ENCODE measurements around the gene TSR2.

The TSR2 gene, protein sequence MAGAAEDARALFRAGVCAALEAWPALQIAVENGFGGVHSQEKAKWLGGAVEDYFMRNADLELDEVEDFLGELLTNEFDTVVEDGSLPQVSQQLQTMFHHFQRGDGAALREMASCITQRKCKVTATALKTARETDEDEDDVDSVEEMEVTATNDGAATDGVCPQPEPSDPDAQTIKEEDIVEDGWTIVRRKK

DNA sequence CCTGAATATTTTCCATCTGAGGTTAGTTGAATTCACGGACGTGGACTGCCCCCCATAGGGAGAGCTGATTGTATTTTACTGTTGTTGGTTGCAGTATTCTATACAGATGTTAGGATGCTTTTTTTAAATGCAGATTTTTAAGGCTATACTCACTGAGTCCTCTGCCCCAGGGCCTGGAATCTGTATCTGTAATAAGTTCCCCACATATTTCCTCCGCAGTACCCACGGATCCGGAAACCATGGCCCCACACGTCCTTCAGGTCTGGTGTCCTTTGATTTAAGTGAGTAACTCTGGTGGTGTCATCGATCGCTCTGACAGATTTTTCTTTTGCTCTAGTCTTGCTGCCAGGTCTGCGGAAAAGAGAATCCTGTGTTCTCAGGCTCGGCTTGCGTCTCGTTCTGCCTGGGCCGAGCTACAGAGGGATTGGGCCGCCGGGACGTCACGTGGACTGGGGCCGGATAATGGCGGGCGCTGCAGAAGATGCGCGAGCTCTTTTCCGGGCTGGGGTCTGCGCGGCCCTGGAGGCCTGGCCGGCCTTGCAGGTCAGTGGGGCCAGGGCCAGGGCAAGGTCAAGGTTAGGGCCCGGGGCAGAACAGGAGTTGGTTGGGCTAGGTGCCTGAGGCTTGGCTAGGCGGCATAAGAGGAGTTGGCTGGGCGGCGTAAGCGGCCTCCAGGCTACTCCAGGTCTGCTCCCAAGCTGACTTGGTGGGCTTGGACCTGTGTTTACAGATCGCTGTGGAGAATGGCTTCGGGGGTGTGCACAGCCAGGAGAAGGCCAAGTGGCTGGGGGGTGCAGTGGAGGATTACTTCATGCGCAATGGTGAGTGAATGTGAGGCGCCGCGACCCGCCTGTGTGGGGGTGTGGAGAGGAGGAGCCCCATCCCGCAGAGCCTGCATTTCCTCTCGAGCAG is at the start of gene TSR2:
TSS of gene TSR2 (plus strand) at position 445 of the 912 bp plus-strand sequence. CDS start at position 463, 18 bp downstream.
- peak; percentile 35 to 58 (median 50) for DNase-seq (ENCODE audit: low read depth in 4 of 4, low spot score in 1 of 4)

DNA sequence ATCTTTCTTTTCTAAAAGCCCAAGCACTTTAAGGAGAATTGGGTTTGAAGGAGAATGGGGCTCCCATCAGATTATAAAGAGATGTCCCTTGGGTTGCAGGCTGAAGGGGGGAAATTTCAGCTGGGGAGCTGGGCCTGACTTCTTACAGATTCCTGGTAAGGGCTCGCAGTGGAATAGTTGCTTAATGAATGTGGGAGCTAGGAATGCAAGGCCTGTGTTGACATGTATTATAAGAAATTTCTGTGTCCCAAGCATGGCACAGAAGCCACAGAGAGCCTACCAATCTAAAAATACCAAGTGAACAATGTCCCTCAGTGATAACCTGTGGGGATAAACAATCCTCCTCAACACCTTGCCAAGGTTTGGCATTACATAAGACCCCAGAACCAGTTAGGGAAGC is 43.1 kb upstream of the TSR2 start:
- no peak for DNase-seq (ENCODE audit: low read depth in 4 of 4, low spot score in 1 of 4)

DNA sequence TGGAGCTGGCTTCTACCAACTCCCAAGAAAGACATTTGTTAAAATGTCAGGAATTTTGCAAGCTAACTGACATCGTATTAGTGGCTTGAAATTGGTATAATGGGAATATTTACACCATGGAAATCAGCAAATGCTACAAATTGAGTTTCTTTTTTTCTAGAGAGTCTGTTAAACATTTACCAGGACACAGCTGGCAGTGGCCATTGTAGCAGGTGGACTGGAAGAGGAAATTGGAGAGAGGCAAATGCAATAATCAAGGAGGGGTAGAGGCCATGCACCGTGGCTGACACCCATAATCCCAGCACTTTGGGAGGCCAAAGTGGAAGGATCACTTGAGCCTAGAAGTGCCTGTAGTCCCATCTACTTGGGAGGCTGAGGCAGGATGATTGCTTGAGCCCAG is 32.9 kb upstream of the TSR2 start:
- DNase-seq (ENCODE audit: low read depth in 4 of 4, low spot score in 1 of 4) = no peak

DNA sequence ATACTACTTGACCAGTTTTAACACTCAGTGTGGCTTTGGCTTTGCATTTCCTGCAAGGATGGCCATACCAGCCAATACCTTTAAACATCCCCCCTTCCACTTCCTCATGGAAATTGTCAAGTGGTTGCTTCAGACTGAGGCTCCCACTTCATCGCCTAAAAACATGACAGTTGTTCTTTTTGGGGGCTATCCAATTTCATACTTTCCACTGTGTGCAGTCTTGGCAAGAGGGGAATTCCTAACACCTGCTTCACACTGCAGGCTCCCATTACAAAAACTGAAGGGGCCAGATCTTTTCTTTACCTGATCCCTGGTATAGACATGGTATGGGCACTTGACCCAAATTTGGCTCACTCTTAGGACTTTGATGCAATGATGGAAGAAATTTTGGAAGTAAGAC is 28.5 kb upstream of the TSR2 start:
- DNase-seq (ENCODE audit: low read depth in 4 of 4, low spot score in 1 of 4) = no peak

DNA sequence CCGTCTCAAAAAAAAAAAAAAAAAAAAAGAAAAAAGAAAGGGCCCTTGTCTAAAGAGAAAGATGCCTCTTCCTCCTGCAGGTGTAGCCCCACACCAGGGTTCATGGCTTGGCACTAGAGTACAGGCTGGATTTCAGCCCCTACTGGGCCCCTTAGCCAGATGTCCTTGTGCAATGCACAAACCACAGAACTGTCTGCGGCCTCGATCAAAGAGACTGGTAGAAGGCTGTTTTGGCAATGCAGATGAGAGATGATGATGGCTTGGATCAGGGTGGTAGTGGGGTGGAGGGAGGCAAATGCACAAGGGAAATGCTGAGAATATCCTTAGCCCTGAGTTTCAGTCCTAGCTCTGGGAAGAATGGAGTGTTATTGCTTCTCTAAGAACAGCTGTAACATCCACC is 26.5 kb upstream of the TSR2 start:
- no peak for DNase-seq (ENCODE audit: low read depth in 4 of 4, low spot score in 1 of 4)

DNA sequence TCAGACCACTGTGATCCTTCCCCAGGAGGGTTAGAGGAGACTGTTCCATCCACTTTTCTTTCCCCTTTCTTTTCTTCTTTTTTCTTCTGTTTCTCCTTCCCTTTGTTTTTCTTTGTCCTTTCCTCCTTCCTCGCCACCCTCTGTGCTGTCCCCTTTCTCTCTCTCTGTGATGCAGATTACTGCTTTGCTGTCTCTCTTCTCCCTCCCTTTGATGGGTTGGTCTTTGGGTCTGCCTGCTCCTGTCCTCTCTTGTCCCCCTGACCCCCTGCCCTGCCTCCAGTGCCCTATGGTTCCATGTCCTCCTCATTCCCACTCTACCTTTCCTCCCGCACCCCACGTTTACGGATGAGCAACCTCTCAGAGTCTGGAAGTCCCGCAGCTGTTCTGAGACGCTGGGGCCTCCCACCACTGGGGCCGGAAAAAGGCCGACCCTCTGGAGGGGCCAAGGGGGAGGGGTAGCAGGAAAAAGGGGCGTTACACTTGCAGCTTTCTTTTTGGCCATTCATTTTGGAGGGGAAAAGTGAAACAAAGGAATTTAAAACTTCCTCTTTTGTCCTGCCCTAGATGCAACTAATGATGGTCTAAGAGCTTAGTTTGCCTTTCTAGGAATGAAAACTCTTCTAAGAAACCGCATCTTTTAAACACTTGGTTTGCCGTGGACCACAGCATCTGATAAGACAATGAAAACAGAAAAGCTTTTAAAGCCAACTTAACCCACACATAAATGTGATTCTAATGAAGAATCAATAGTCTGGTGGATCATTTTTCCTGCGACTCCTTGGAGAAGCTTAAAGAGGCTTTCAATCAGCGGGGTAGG is 24.5 kb upstream of the TSR2 start:
- no peak for DNase-seq (ENCODE audit: low read depth in 4 of 4, low spot score in 1 of 4)

DNA sequence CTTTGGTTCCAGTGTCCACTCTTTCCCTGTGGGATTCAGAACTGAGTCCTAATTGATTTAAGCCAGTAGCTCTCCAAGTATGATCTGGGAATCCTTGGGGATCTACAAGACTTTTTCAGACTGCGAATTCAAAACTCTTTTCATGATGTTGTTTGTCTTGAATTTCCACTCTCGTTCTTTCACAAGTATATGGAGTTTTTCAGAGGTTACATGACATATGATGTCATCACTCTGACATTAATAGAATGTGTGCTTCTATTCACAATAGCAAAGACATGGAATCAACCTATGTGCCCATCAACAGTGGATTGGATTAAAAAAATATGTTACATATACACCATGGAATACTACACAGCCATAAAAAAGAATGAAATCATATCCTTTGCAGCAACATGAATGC is 23.2 kb upstream of the TSR2 start:
- DNase-seq (ENCODE audit: low read depth in 4 of 4, low spot score in 1 of 4) = no peak

DNA sequence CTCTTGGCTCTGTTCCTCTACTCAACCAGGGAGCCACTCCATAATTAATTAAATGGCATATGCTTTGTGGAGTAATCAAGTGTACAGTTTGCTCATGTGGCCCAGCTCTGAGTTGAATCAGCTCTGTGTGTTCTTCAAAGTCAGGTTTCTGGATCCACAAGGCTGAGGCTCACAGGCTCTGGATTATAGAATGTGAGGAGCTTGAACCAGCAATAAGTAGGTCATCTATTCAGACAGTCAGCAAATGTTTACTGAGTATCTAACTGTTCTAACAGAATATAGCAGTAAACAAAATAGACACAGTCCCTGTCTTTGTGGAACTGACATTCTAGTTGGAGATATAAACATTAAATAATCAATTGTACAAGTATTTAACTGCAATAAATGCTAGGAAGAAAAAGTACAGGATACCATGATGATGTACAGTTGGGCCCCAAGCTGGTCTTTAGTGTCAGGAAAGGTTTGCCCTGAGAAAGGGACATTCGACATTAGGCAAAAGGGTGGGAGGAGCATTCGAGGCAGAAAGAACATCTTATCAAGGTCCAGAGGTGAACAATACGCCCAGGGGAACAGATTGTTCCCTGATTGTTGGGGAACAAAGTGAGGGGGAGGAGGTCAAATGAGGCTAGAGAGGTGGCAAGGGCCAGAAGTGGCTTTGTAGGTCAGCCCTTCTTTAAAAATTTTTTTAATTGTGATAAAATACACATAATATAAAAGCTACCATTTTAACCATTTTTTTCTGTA is 20.5 kb upstream of the TSR2 start:
- no peak for DNase-seq (ENCODE audit: low read depth in 4 of 4, low spot score in 1 of 4)

DNA sequence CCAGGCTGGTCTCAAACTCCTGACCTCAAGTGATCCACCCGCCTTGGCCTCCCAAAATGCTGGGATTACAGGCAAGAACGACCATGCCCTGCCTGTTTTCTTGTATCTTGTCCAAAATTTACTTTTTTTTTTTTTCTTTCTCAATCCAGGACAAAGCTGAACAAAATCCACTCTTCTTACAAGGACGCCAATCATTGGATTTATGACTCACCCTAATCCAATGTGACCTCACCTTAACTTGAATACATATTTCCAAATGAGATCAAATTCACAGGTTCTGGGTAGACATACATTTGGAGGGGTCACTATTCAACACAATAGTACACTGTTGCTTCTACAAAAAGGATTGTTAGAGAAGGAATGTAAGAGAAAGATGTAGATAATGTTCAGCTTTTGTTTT is 18.0 kb upstream of the TSR2 start:
- DNase-seq (ENCODE audit: low read depth in 4 of 4, low spot score in 1 of 4) = no peak

DNA sequence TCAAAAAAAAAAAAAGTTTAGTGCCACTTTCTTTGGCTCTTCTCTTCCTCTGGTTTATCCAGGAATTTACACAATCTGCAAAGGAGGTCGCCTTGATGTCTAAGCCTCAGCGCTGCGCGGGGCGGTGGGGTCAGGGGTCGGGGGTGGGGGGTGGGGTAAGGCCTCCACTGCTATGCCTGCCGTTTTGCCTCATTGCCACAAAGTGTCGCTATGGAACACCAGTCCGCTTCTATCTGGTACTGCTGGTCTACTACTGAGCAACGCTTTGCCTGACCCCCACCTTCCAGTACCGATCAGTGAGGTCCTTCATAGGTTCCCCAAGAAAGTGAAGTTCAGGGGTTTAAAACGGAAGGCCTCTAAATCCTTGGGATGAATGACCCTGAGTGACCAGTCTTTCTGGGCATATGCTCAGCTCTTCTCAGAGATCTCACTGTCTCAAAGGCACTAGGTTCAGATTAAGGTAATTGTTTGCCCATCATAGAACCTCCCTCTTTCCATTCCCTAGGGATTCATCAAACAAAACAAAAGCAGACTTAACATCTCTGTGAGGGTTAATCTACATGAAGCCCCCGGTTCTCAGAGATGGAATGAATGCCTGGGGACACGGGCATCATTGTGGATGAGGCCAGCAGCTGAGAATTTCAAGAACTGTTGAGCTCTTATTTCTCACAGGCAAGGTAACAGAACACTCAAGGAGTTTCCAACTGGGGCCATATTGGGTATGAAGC is 16.9 kb upstream of the TSR2 start:
- DNase-seq (ENCODE audit: low read depth in 4 of 4, low spot score in 1 of 4) = no peak

DNA sequence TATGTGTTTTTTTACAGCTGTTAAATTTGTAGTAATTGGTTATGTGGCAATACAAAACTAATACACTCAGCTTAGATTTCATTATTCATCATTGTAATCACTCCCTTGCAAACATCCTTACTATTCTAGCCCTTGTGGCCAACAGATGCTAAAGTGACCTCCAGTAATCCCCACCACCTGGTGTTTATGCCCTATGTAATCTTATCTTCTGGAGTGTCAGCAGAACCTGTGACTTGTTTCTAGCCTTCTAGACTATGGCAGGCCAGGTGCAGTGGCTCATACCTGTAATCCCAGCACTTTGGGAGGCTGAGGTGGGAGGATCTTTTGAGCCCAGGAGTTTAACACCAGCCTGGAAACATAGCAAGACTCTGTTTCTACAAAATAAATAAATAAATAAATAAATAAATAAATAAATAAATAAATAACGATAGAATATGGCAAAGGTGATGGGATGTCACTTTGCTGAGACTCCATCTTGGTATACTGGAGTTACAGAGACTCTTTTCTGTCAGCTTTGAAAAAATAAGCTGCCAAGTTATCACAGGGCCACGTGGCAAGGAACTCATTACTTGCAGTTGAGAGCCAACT is 12.3 kb upstream of the TSR2 start:
- DNase-seq (ENCODE audit: low read depth in 4 of 4, low spot score in 1 of 4) = no peak

DNA sequence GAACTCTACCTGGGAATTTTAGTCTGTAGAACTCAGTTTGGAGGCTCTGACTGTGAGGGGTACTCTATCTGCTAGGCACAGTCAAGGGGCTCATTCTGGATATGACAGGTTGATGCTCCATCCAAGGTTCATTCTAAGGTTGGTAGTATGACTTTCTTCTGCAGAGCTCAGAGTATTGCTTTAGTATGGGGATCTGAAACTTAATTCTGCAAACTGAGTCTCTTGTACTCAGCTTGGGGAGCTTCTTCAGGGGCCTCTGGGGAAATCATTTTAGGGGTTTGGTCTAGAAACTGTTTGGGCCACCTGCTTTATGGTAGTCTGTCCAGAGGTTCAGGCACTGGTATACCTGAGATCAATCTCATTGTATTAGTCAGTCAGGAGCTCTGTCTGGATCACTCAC is 9.7 kb upstream of the TSR2 start:
- no peak for DNase-seq (ENCODE audit: low read depth in 4 of 4, low spot score in 1 of 4)

DNA sequence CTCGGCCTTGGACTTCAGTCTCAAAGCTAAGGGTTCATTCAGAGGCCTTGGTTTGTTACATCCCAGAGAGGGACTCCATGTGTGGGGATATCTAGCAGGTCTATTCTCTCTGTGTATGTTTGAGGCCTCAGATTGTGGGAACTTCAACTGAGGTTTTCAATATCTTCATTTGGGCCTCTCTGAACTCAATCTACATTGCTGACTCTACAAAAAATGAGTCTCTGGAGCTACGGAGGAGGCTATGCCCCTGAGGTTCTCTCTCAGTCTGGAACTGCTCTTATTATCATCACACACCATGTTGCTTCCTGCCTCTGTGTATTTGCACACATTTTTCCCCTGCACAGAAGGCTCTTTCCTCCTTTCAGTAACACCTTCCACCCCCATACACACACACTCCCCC is 5.1 kb upstream of the TSR2 start:
- DNase-seq (ENCODE audit: low read depth in 4 of 4, low spot score in 1 of 4) = no peak

DNA sequence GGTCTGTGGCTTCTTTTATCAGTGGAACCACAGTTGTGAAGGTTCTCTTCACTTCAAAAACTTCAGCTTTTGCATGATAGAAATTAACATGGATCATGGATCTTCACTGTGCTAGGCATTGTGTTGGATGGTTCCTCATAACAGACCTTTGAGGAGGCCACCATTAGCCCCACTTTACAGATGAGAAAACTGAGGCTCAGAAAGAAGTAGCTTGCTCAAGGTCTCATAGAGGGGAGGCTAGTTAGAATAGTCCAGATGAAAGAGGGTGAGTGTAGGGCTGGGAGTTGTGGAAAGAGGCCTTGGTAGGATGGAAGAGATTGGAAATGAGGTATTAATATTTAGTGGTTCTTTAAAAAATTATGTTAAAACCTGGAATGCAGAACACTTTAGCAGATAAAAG is 2.6 kb downstream of the TSR2 start:
- no peak for DNase-seq (ENCODE audit: low read depth in 4 of 4, low spot score in 1 of 4)

DNA sequence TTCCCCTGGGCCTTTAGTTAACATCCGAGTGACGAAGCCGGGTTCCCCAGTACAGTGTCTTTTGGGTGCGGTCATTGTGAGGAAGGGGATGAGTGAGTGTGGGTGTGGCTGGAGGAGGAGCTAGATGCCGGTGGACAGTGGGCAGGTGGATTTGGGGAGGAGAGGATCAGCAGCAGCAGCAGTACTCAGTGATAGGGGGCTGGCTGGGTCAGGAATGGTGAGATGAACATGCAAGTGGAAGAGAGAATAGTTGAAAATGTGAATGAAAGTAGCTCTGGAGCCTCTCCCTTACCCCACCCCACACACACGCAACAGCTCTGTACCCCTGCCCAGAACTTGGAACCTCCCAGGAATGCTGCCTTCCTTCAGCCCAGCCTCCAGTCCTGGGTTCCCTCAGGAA is 4.5 kb downstream of the TSR2 start:
- DNase-seq (ENCODE audit: low read depth in 4 of 4, low spot score in 1 of 4) = no peak

DNA sequence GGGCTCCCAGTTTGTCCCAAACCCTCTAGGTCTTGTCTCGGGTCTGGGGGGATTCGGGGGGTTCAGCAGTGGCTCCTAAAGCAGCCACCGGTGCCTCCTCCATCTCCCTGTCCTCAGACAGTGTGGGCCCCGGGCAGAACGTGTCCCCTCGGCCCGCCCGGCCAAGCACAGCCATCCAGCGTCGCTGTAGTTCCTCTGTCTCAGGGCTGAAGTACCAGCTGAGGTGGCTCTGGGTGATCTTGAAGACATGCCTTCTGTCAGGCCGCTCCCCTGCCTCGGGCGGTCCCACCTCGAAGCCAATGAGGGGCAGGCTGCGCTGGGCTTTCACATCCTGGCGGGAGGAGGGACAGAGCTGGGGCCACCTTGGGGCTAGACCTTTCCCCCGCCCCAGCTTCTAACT is 5.9 kb downstream of the TSR2 start:
- no peak for DNase-seq (ENCODE audit: low read depth in 4 of 4, low spot score in 1 of 4)

DNA sequence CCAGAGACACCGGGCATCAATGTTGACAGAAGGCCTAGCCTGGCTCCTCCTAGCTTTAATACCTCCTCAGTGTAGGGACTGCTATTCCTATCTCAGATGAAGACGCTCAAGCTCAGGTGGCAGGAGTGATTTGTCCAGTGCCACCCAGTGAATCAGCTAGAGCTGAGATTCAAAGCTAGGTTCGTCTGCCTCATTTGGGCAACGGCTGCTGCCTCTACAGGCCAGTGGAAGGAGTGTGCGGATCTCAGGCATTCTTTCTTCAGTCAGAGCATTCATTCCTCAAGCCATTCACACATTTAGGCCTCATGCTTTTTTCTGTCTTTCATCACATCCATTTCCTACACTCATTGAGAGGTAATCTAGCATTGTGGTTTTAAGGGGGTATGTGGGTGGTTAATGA is 7.3 kb downstream of the TSR2 start:
- DNase-seq (ENCODE audit: low read depth in 4 of 4, low spot score in 1 of 4) = no peak

DNA sequence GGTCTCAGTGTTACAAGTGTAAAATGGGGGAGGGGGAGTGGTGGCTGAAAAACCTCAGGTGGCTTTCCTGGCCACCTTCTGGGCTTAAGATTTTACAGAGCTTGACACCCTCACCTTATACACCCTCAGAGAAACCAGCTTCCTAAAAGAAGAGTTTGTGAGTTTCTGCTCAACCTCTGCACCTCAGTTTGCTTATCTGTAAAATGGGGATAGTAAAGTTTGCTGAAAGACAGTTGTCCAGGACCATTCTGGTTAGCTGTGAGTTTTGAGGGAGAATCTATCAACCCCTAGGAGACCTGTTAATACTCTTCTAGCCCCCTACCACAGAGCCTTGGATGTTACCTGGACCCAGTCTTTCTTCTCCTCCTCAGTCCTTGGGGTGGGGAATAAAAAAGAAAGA is 9.7 kb downstream of the TSR2 start:
- no peak for DNase-seq (ENCODE audit: low read depth in 4 of 4, low spot score in 1 of 4)

DNA sequence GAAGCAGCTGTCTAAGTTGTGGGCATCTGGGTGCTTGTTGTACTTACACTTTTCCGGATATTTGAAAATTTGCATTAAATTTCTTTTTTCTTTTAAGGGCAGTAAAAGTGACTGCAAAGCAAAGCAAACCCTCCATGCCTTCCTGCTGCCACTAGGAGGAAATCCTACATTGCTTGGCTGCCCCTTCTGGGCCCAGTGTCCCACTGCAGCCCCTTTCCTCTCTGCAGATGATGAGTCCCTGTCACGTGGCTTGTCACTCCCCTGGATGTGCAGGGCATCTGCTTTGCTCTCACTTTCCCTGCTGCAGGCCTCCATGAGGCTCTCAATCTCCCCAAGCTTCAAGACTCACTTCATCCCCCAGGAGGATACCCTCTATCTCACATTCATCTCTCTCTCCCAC is 12.7 kb downstream of the TSR2 start:
- no peak for DNase-seq (ENCODE audit: low read depth in 4 of 4, low spot score in 1 of 4)

DNA sequence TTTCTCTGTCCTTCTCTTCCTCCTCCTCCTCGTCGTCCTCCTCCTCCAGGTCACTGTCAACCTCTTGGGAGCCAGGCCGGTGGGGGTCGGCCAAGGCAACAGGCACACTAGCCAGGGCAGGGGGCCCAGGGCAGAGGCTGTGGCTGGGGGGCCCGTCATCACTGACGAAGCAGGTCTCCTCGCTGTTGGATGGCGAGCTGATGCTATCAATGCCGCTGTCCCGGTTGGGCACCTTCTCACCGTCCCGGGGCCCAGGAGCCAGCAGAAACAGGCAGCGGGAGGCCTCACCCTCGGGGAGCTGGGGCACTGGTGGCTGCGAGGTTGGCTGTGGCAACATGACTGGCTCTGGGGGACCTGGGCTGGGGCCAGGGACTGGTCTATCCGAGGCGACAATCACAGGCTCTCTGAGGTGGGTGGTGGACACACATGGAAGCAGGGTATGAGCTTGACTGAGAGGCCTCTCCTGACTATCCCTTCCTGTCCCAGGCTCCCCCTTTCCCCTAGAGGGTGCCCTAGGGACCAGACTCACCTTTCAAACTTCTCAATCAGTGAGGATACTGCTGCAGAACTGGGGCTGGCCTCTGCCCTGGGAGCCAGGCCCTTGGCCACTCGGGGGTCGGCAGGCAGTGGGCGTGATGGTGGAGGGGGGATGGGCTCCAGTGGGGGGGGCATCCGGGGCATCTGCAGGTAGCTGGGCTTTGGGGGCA is 30.0 kb downstream of the TSR2 start:
- DNase-seq (ENCODE audit: low read depth in 4 of 4, low spot score in 1 of 4) = no peak

Data from stimulated activated CD4-positive, alpha-beta T cell treated with anti-CD3 and anti-CD28 coated beads, Interleukin-1b, Interleukin-23, amount 100 ng/mL, for 24 hours (primary cell).